ENCODE data around the gene NHERF1. TPM values are rescaled to one million over a fixed set of nuclear protein-coding genes. Genes with fewer than 3 reads are reported as not detected.

Gene NHERF1
- total and polyA plus RNA-seq, 2 of the 8 experiments (the other 6 are each of a cell fraction or from before 2014, with no cell fraction given) = 92.9 to 99.2 TPM

DNA sequence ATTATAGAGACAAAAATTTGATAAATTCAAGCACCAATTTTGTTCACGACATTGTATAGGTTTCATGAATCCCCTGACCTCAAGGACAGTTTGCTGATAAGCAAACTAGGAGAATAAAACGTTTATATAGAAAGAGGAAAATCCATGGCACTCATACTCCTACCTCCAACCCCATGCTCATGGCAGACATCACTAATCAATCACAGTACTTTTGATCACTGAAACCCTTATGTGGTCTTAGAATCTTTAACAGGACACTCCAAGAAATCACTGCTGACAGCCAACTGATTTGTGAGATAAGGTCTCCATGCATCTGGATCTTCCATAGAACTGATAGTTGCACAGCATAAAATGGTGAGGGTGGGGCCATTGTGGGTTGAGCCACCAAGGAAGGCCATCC is 4.7 kb upstream of the NHERF1 start (continued):
- TF ChIP-seq, protein P1, sequence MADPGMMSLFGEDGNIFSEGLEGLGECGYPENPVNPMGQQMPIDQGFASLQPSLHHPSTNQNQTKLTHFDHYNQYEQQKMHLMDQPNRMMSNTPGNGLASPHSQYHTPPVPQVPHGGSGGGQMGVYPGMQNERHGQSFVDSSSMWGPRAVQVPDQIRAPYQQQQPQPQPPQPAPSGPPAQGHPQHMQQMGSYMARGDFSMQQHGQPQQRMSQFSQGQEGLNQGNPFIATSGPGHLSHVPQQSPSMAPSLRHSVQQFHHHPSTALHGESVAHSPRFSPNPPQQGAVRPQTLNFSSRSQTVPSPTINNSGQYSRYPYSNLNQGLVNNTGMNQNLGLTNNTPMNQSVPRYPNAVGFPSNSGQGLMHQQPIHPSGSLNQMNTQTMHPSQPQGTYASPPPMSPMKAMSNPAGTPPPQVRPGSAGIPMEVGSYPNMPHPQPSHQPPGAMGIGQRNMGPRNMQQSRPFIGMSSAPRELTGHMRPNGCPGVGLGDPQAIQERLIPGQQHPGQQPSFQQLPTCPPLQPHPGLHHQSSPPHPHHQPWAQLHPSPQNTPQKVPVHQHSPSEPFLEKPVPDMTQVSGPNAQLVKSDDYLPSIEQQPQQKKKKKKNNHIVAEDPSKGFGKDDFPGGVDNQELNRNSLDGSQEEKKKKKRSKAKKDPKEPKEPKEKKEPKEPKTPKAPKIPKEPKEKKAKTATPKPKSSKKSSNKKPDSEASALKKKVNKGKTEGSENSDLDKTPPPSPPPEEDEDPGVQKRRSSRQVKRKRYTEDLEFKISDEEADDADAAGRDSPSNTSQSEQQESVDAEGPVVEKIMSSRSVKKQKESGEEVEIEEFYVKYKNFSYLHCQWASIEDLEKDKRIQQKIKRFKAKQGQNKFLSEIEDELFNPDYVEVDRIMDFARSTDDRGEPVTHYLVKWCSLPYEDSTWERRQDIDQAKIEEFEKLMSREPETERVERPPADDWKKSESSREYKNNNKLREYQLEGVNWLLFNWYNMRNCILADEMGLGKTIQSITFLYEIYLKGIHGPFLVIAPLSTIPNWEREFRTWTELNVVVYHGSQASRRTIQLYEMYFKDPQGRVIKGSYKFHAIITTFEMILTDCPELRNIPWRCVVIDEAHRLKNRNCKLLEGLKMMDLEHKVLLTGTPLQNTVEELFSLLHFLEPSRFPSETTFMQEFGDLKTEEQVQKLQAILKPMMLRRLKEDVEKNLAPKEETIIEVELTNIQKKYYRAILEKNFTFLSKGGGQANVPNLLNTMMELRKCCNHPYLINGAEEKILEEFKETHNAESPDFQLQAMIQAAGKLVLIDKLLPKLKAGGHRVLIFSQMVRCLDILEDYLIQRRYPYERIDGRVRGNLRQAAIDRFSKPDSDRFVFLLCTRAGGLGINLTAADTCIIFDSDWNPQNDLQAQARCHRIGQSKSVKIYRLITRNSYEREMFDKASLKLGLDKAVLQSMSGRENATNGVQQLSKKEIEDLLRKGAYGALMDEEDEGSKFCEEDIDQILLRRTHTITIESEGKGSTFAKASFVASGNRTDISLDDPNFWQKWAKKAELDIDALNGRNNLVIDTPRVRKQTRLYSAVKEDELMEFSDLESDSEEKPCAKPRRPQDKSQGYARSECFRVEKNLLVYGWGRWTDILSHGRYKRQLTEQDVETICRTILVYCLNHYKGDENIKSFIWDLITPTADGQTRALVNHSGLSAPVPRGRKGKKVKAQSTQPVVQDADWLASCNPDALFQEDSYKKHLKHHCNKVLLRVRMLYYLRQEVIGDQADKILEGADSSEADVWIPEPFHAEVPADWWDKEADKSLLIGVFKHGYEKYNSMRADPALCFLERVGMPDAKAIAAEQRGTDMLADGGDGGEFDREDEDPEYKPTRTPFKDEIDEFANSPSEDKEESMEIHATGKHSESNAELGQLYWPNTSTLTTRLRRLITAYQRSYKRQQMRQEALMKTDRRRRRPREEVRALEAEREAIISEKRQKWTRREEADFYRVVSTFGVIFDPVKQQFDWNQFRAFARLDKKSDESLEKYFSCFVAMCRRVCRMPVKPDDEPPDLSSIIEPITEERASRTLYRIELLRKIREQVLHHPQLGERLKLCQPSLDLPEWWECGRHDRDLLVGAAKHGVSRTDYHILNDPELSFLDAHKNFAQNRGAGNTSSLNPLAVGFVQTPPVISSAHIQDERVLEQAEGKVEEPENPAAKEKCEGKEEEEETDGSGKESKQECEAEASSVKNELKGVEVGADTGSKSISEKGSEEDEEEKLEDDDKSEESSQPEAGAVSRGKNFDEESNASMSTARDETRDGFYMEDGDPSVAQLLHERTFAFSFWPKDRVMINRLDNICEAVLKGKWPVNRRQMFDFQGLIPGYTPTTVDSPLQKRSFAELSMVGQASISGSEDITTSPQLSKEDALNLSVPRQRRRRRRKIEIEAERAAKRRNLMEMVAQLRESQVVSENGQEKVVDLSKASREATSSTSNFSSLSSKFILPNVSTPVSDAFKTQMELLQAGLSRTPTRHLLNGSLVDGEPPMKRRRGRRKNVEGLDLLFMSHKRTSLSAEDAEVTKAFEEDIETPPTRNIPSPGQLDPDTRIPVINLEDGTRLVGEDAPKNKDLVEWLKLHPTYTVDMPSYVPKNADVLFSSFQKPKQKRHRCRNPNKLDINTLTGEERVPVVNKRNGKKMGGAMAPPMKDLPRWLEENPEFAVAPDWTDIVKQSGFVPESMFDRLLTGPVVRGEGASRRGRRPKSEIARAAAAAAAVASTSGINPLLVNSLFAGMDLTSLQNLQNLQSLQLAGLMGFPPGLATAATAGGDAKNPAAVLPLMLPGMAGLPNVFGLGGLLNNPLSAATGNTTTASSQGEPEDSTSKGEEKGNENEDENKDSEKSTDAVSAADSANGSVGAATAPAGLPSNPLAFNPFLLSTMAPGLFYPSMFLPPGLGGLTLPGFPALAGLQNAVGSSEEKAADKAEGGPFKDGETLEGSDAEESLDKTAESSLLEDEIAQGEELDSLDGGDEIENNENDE (IDR thresholded peaks at IDR 0.05; ENCODE audit: insufficient replicate concordance, low read length) = no peak
- TF ChIP-seq JUN (IDR thresholded peaks at IDR 0.05; ENCODE audit: low read depth, low read length) (no peak), KDM4A (IDR thresholded peaks at IDR 0.05; ENCODE audit: low read depth, low read length, severe bottlenecking) (no peak), HDAC2 (IDR thresholded peaks at IDR 0.05; ENCODE audit: borderline replicate concordance in 1 of 2, low read depth in 2 of 2, low read length in 2 of 2) (no peak), SUZ12 (IDR thresholded peaks at IDR 0.05; ENCODE audit: low read length) (no peak), NRF1 (IDR thresholded peaks at IDR 0.05; ENCODE audit: low read depth, low read length) (no peak), HDAC6 (IDR thresholded peaks at IDR 0.05; ENCODE audit: low read depth, low read length) (no peak)

Data from H1 (cell line).